ENCODE measurements around the gene TRPC4AP.
"Not testable (repeated sequence)": the region's sequence is repeated elsewhere in the genome, so short reads cannot be mapped to it uniquely, and the experiment has no call there.

Gene TRPC4AP

DNA sequence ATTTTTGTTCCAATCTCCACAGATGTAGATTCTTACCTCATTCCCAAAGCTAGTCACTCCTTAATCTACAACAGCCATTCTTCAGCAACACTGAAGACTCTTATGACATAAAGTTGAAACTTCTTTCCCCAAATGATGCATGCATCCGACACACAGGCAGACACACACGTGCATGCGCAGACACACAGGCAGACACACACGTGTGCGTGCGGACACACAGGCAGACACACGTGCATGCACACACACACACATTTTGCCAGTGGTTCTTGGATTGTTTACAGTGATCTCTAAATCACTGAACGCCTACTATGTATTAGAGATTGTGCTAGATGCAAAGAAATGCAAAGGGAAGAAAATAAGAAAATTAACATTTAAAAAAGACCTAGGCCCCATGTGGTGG lies 9.0 kb upstream of the TRPC4AP start:
- DNase-seq: no peak
- ATAC-seq: no peak

- peak; percentile 44 for ATAC-seq
- peak; percentile 31 for DNase-seq
Observed at GRCh38 chr20:35093267-35093884, 769 bp upstream of the TRPC4AP start.

DNA sequence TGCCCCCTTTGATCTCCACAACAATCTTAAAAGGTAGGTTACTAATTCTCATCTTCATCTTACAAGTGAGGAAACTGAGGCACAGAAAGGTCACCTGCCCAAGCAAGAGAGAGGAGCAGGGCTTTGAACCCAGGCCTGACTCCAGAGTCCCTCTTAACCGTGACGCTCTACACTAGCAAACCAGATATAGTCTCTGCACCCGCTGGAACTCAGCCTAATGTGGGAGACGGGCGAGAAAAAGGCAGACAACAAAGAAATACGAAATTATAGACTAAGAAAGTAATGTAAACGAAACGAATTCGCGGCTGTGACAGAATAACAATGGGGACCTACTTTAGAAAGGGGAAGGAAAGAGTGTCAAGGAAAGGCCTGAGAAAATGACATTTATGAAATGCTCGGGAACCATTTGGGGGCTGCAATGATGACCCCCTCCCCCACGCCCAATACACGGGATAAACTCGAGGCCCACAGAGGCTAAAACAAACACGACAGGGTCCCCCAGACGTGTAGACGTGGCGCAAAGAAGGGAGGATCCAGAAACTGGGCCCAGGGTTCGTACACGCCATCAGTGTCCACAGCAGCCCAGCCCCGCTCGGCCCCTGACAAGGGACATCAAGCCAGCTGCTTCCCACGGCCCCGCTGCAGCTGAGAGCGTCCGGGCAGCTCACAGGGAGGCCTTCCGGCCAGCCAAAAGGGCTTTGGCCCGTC lies 637 bp downstream of the TRPC4AP start:
- ATAC-seq (peak; percentile 0), DNase-seq (no peak)

DNA sequence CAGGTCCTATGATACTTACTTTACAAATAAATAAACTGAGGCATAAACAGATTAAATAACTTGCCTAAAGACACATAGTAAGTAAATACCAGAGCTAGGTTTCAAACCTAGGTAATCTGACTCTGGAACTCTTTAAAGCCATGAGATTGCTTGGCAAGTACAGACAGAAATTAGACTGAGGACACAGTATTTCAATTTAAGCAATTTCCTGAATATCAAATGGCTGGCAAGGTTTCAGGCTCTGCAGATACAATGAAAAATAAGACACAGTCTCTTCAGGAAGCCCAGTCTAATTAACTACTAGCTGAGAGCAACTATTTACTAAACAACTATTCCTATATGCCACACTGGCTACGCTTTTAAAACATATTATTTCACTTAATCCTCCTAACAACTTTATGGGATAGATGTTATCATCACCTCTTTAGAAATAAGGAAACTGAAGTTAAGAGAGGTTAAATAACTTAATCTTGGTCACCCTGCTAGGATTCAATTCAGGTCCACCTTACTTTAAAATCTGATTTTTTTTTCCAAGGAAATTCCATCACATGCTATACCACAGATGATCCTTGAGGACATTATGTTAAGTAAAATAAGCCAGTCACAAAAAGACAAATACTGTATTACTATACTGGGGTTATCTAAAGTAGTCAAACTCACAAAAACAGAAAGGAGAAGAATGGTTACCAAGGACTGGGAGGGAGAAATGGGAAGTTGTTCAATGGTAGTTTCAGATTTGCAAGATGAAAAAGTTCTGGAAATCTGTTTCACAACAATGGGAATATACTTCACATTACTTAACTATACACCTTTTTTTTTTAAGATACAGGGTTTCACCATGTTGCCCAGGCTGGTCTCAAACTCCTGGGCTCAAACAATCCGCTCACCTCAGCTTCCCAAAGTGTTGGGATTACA lies 4.1 kb downstream of the TRPC4AP start:
- ATAC-seq (no peak), DNase-seq (no peak)

DNA sequence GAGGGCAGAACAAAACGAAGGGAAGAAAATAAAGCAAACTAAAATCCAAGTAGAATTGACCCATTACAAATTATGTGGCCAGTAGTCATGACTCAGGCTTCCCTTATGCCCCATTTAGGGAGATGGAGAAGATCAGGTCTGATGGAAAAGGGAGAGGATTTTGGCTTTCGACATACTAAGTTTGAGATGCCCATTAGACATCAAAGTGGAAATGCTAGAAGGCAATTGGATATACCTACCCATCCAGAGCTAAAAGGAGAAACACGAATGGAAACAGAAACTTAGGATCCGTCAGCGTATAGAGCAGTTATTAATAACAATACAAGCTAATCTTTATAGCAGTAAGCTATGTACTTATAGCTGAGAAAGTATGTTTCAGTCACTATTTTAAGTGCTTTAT lies 4.8 kb downstream of the TRPC4AP start:
- no peak for DNase-seq
- no peak for ATAC-seq

GRCh38 chr20:35087355-35087754 lies 5.3 kb downstream of the TRPC4AP start:
- ATAC-seq (no peak), DNase-seq (no peak)

DNA sequence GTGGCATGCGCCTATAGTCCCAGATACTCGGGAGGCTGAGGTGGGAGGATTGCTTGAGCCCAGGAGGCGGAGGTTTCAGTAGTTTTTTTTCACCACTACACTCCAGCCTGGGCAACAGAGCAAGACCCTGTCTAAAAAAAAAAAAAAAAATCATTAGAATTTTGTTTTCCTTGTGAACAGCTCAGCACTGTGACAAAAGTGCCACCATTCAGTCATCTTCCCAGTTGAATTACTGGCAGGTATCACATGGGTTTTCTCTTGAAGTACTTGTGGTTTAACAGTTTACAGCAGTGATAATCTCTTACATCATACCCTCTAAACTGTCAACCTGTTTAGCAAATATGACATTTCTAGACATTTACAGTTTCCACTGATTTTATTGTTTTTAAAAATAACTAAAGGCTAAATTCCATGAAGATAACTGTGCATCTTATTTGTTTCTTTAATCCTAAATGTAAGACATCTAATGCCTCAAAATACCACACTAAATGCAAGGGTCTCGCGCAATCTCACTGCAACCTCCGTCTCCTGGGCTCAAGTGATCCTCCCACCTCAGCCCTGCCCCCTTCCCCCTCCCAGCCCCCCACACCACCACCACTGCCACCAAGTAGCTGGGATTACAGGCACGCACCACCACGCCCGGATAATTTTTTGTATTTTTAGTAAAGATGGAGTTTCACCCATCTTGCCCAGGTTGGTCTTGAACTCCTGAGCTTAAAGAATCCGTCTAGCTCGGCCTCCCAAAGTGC lies 7.0 kb downstream of the TRPC4AP start:
- ATAC-seq (peak; percentile 49), DNase-seq (no peak)

GRCh38 chr20:35084998-35085397 lies 7.6 kb downstream of the TRPC4AP start:
- ATAC-seq: no peak

GRCh38 chr20:35080348-35080642 lies 12.3 kb downstream of the TRPC4AP start:
- ATAC-seq, DNase-seq: not testable (repeated sequence)

More at GRCh38 chr20:35084998-35085397, 7.6 kb downstream of the TRPC4AP start:
- no peak for DNase-seq

- ATAC-seq (no peak), DNase-seq (no peak)
Observed at GRCh38 chr20:35079472-35080347, 12.9 kb downstream of the TRPC4AP start.

DNA sequence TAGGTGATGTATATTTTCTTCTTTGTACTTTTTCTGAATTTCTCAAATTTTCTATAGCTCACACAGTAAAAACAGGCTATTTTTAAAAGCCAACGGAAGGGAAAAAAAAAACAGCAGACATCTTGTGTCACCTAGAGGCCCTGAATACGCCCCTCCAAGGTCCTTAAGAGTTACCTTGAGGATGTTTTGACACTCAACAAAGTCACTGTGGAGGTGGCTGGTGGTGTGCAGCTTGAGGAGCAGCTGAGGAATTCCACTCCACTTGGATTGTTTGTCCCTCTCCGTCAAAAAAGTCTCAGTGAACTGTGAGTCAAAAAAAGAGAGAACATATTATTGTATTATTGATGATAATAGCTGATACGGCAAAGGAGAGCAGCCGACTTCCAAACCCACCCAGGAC lies 14.7 kb downstream of the TRPC4AP start:
- ATAC-seq (no peak), DNase-seq (no peak)

DNA sequence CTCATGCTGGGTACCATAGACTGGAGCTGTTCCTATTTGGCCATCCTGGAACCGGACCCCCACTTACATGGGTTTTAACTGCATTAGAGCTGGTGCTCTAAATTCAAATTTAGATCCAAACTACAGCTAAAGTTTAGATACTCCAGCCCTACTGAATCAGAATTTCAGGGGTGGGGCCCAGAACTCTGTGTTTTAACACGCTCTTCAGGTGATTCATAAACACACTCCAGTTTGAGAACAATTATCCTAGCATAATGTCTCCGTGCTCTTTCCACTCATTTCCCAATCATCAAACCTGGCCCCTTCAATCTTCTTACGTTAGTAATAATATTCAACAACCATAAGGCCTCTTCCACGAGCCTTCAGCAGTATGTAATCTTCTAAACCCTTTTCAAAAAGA lies 15.3 kb downstream of the TRPC4AP start:
- no peak for ATAC-seq
- DNase-seq: no peak

- DNase-seq, ATAC-seq: not testable (repeated sequence)
Observed at GRCh38 chr20:35071436-35072153, 21.0 kb downstream of the TRPC4AP start.

DNA sequence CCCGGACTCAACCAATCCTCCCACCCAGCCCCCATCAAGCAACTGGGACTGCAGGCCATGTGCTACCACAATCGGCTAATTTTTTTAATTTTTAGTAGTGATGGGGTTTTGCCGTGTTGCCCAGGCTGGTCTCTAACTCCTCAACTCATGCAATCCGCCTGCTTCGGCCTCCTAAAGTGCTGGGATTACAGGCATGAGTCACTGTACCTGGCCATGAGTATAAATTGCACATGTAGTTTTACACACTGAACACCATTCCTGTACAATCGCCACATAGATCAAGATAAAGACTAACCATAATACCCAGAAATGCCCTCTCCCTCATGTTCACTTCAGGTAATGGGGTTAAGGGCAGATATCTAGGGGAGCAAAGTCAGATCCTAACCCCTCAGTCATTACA lies 26.4 kb downstream of the TRPC4AP start:
- DNase-seq (no peak), ATAC-seq (no peak)

- no peak for ATAC-seq
- DNase-seq: no peak
Observed at GRCh38 chr20:35065181-35065580, 27.4 kb downstream of the TRPC4AP start.

DNA sequence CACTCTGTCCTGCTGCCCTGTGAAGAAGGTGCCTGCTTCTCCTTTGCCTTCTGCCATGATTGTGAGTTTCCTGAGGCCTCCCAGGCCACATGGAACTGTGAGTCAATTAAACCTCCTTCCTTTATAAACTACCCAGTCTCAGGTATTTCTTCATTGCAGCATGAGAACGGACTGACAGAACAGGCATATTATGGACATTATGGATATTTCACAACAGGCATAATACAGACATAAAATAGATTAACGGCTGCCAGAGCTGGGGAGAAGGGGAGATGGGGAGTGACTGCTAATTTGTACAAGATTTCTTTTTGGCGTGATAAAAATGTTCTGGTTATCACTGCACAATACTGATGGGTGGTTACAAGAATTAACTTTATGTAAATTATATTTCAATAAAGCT lies 29.4 kb downstream of the TRPC4AP start:
- ATAC-seq (no peak), DNase-seq (no peak)

- no peak for DNase-seq
- no peak for ATAC-seq
Observed at GRCh38 chr20:35062478-35062877, 30.1 kb downstream of the TRPC4AP start.

GRCh38 chr20:35060168-35060567 lies 32.4 kb downstream of the TRPC4AP start:
- DNase-seq: no peak
- ATAC-seq: no peak

DNA sequence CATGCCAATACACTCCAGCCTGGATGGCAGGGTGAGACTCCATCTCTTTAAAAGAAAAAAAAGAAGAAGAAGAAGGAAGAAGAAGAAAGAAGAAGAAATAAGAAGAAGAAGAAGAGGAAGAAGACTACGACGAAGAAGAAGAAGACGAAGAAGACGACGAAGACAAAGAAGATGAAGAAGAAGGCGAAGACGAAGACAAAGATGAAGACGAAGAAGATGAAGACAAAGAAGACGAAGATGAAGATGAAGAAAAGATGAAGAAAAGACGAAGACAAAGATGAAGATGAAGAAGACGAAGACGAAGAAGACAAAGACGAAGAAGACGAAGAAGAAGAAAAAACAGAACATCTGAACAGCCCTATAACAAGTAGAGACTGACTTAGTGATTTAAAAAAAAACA lies 33.0 kb downstream of the TRPC4AP start:
- no peak for ATAC-seq
- no peak for DNase-seq

DNA sequence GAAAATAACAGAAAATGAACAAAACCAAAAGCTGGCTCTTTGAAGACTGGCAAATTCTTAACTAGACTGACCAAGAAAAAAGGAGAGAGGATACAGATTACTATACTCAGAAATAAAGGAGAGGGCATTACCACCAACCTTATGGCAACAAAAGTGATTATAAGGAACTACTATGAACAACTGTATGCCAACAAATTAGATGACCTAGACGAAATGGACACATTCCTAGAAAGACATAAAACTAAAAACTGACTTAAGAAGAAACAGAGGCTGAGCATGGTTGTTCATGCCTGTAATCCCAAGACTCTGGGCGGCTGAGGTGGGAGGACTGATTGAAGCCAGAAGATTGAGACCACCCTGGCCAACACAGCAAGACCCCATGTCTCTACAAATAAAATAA lies 33.5 kb downstream of the TRPC4AP start:
- no peak for ATAC-seq
- DNase-seq: no peak
